Activated T-helper 2 cell treated with anti-CD3 and anti-CD28 coated beads, Interferon-gamma antibody, Interleukin-2, Interleukin-4, amounts not matched to agents 10 μg/mL and 5 μg/mL and 100 μg/mL, durations not matched to agents 14 hours and 24 hours and 36 hours (primary cell): ENCODE measurements around the gene MAP1LC3B2. TPM values are rescaled to one million over a fixed set of nuclear protein-coding genes. Genes with fewer than 3 reads are reported as not detected.

Source experiments
- DNase-seq: peaks from one replicate; pipeline ENCODE4 v3.0.0; 2021; ENCODE audit warnings: low spot score
- H3K27ac Mint-ChIP-seq: one replicate; pipeline ENCODE4 v1.8.0; 2021; ENCODE audit warnings: mixed read lengths
- H3K27me3 Mint-ChIP-seq: one replicate; pipeline ENCODE4 v1.8.0; 2021; ENCODE audit warnings: low read depth, mixed read lengths
- H3K36me3 Mint-ChIP-seq: one replicate; pipeline ENCODE4 v1.8.0; 2021; ENCODE audit warnings: low read depth, mixed read lengths
- H3K4me1 Mint-ChIP-seq: one replicate; pipeline ENCODE4 v1.8.0; 2021; ENCODE audit warnings: low read depth, mixed read lengths
- H3K4me3 Mint-ChIP-seq: one replicate; pipeline ENCODE4 v1.8.0; 2021; ENCODE audit warnings: low read depth, mild to moderate bottlenecking, moderate library complexity, mixed read lengths
- H3K9me3 Mint-ChIP-seq: one replicate; pipeline ENCODE4 v1.8.0; 2021; ENCODE audit warnings: mixed read lengths
- intact Hi-C: fragments of 100-400 bp; cut with micrococcal nuclease; formaldehyde crosslinking; loops from one replicate; pipeline ENCODE4 v1.15.1; 2023
- total RNA-seq: library from RNA; stranded (reverse); gene quantifications from 2 replicates; pipeline ENCODE4 v1.2.3, GENCODE V29; 2022

Gene MAP1LC3B2
- total RNA-seq, 1 donor from 2014 or later, result 0.37 TPM

DNA sequence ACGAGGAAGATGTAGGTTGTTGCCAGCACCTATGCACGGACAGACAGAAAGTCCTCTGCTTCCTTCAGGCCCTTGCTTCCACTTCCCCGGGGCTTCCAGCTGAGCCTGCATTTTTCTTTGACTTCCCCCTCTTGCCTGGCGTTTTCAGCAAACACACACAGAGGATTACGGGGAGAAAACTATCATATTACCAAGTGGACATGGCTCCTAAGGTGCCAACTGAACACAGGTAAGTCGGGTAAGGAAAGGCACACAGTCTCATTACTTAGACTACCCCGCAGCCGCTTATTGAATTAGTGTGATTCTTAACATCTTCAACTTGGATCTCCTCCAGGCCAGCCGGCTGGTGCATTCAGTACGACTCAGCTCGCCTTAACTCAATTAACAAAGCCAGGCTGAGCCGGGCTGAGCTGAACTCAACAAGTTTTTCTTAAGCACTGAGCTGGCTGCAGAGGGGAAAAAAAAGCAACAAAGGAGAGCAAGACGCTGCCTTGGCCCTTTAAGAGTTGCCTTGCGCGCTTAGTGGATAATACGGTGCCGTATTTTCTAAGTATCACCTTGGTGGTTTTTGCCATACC lies 19.2 kb upstream of the MAP1LC3B2 start:
- no peak overlapping the region for H3K27ac Mint-ChIP-seq

DNA sequence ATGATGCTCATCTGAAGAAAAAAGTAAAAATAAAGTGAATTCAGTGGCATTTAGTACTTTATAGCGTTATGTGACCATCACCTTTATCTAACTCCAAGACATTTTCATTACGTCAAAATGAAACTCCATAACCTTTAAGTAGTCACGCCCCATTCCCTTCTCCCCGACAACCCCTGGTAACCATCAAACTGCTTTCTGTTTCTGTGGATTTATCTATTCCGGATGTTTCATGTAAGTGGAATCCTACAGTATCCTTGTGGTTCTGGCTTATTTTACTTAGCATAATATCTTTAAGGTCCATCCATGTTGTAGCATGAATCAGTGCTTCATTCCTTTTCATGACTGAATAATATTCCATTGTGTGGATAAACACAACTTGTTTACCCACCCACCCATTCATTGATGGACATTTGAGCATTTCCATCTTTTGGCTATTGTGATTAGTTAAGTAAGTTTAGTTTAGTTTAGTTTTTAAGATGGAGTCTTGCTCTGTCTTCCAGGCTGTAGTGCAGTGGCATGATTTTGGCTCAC lies 18.5 kb upstream of the MAP1LC3B2 start:
- Mint-ChIP-seq H3K27ac (no peak overlapping the region), H3K9me3 (no peaks in the 10 kb centered on the region), H3K36me3 (no peaks in the 10 kb centered on the region), H3K27me3 (no peaks in the 10 kb centered on the region), H3K4me1 (peaks cover 33% of the 10 kb centered on the region), H3K4me3 (no peak overlapping the region)
- no peak for DNase-seq
- intact Hi-C loops, result no loop called here

More for the DNA sequence above, 19.2 kb upstream of the MAP1LC3B2 start:
- Mint-ChIP-seq H3K4me1 (peaks cover 33% of the 10 kb centered on the region), H3K4me3 (no peak overlapping the region), H3K36me3 (no peaks in the 10 kb centered on the region), H3K27me3 (no peaks in the 10 kb centered on the region), H3K9me3 (no peaks in the 10 kb centered on the region)
- intact Hi-C loops, result loop anchor here (5.0 kb wide), 2 partner anchors 62 to 263 kb away; partner anchors contain the start of gene MED13L
- DNase-seq, result no peak

DNA sequence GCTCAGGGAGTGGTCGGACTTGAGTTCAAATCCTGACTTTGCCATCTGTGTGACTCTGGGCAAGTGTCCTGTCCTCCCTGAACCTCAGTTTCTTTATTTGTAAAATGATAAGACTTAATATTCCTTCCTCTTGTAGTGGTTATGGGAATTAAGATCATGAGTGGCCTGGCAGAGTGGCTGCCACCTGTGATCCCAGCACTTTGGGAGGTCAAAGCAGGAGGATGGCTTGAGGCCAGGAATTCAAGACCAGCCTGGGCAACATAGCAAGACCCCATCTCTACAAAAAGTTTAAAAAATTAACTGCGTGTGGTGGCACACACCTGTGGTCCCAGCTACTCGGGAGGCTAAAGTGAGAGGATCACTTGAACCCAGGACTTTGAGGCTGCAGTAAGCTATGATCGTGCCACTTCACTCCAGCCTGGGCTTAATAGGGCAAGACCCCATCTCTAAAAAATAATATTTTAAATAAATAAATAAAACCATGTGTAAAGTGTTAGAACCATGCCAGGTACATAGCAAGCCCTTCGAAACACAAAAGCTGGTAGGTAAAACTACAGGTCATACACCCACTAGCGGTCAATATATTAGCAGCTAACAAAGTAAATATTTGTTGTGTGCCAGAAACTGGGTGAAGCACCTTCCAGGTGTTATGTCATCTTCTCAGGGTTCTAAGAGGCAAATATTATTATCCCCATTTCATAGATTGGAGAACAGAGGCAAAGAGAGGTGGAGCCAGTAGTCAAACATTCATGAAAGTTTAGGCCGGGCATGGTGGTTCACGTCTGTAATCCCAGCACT lies 17.4 kb upstream of the MAP1LC3B2 start:
- Mint-ChIP-seq H3K4me1 (peaks cover 33% of the 10 kb centered on the region), H3K36me3 (no peaks in the 10 kb centered on the region), H3K27ac (no peak overlapping the region), H3K4me3 (no peak overlapping the region), H3K27me3 (no peaks in the 10 kb centered on the region), H3K9me3 (no peaks in the 10 kb centered on the region)
- intact Hi-C loops, result no loop called here
- DNase-seq, result no peak

DNA sequence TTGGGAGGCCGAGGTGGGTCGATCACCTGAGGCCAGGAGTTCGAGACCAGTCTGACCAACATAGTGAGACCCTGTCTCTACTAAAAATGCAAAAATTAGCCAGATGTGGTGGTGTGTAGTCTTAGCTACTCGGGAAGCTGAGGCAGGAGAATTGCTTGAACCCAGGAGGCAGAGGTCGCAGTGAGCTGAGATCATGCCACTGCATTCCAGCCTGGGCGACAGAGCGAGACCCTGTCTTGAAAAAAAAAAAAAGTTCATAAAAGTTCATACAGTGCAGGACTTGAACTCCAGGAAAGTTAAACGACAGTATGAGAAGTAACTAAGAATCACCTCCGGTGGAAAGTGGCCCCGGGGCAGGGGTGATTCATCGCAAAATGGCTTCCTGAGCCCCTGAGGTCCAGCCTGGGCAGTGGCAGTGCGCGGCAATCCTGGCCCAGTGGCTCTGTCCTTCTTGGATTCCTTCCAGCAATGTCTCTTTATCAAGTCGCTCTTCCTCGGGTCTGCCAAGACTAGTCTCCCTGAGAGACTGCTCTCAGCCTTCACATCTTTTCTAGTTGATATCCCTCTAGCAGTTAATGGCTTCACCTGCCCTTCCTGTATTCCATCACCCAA lies 16.7 kb upstream of the MAP1LC3B2 start:
- intact Hi-C loops, result no loop called here
- Mint-ChIP-seq H3K27me3 (peaks cover 2% of the 10 kb centered on the region), H3K9me3 (no peaks in the 10 kb centered on the region), H3K4me3 (no peak overlapping the region), H3K27ac (no peak overlapping the region), H3K4me1 (peaks cover 26% of the 10 kb centered on the region), H3K36me3 (no peaks in the 10 kb centered on the region)
- DNase-seq, result no peak

DNA sequence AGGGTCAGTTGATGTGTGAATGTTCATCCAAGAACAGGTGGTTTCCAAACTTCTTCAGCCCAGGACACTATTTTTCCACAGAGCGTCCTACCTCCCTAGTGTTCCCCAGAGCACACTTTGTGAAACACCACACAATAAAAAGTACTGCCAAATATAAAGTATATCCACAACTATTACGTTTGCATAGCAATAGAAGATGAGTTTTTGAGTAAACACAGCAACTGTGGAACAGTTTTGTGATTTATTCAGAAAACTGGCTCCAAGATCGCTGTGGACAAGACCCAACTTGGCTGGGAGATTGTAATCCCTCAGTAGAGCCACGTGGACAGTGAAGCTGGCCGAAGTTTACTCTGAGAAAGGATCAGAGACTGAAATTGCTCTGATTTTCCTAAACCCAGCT lies 14.5 kb upstream of the MAP1LC3B2 start:
- H3K36me3 Mint-ChIP-seq, result no peaks in the 10 kb centered on the region

DNA sequence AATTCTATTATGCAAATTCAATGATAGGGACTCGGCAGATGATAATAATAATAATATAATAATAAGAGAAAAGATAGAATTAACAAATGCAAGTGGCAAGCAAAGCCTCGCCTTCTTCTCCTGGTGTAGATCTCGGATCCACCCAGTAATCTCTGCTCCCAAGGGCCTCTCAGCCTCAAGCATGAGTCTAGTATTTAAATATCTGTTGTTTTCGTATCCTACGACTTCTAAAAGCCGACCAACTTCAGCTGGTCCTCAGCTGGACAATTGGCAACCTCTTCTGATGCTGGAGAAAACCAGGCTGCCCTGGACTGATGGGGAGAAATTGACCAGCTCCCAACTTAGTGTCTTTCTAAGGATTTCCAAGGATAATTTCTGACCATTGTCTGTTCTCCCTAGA lies 14.0 kb upstream of the MAP1LC3B2 start:
- Mint-ChIP-seq H3K36me3 (no peaks in the 10 kb centered on the region), H3K27me3 (peaks cover 8% of the 10 kb centered on the region), H3K27ac (no peak overlapping the region), H3K4me3 (no peak overlapping the region), H3K4me1 (peaks cover 5% of the 10 kb centered on the region), H3K9me3 (no peaks in the 10 kb centered on the region)
- DNase-seq, result no peak
- intact Hi-C loops, result no loop called here

More for the DNA sequence above, 14.5 kb upstream of the MAP1LC3B2 start:
- H3K4me3 Mint-ChIP-seq, result no peak overlapping the region
- intact Hi-C loops, result no loop called here
- no peak for DNase-seq
- peaks cover 8% of the 10 kb centered on the region for H3K27me3 Mint-ChIP-seq
- no peaks in the 10 kb centered on the region for H3K9me3 Mint-ChIP-seq
- peaks cover 10% of the 10 kb centered on the region for H3K4me1 Mint-ChIP-seq
- H3K27ac Mint-ChIP-seq, result no peak overlapping the region

DNA sequence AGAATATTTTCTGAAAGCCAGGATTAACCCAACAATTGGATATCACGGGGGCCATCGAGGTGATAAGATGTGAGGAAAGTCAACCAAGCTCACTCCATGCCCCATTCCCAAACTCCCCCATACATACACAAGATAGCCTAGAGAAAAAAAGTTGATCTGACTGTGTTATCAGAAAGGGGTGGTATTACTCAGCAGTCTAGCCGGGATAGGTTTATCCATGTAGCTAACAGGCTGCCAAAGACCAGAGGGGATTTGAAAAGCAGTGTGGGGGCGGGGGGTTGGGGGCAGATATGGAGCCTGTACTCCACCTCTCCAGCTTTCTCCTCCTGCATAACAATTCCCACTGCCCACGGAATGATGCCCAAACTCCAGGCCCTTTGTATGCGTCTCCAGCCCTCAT lies 13.2 kb upstream of the MAP1LC3B2 start:
- DNase-seq, result no peak
- intact Hi-C loops, result no loop called here
- Mint-ChIP-seq H3K27ac (no peak overlapping the region), H3K9me3 (no peaks in the 10 kb centered on the region), H3K4me3 (no peak overlapping the region), H3K4me1 (peaks cover 2% of the 10 kb centered on the region), H3K27me3 (peaks cover 8% of the 10 kb centered on the region), H3K36me3 (no peaks in the 10 kb centered on the region)

DNA sequence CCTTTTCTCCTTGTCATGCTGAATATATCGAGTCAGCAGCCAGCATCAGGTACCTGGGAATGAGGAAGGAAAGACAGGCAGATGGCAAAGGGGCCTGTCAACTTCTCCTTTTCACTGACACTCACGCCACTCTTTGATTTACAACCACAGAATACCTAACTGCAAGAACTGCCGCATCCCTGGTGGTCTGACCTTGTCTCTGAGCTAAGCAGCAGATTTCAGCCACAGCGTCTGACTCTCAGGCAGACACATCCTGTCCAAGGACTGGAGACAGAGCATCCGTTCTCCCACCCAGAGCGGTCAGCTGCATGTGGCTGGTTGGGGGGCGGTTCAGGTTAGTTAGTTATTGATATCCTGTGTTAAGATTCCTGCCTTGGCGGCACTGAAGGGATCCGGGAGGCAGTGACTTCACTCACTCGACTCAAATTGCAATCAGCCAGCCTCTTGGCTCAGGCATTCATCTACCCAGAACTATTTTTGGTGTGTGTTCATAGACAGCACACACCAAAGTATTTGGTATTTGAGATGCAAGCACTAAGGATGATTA lies 11.2 kb upstream of the MAP1LC3B2 start:
- H3K9me3 Mint-ChIP-seq, result no peaks in the 10 kb centered on the region
- DNase-seq, result no peak
- H3K36me3 Mint-ChIP-seq, result no peaks in the 10 kb centered on the region
- intact Hi-C loops, result no loop called here
- peaks cover 8% of the 10 kb centered on the region for H3K27me3 Mint-ChIP-seq
- no peak overlapping the region for H3K4me3 Mint-ChIP-seq
- no peak overlapping the region for H3K27ac Mint-ChIP-seq
- peaks cover 2% of the 10 kb centered on the region for H3K4me1 Mint-ChIP-seq

DNA sequence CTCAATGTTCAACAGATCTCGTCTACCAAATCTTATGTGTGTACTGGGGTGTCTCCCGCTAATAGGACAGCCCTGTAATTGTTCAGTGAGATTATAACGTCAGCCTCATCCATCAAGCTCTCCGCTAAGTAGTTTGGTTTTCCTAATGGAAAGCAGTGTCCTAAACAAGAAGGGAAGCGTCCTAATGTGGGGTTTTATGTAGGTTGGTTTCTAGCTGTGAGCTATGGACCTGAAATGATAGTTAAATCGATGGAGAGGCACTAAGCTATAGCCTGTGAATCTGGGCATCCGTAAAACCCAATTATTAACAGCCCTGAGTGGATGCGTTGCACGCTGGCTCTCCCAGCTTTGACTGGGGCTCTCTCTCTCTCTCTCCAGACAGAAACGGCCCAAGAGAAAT lies 9.2 kb upstream of the MAP1LC3B2 start:
- no peak for DNase-seq
- Mint-ChIP-seq H3K4me1 (peaks cover 2% of the 10 kb centered on the region), H3K4me3 (no peak overlapping the region), H3K9me3 (no peaks in the 10 kb centered on the region), H3K27me3 (peaks cover 8% of the 10 kb centered on the region), H3K27ac (no peak overlapping the region), H3K36me3 (no peaks in the 10 kb centered on the region)
- intact Hi-C loops, result loop anchor here (10.0 kb wide), 2 partner anchors 375 to 415 kb away; no protein-coding TSS in a partner anchor

DNA sequence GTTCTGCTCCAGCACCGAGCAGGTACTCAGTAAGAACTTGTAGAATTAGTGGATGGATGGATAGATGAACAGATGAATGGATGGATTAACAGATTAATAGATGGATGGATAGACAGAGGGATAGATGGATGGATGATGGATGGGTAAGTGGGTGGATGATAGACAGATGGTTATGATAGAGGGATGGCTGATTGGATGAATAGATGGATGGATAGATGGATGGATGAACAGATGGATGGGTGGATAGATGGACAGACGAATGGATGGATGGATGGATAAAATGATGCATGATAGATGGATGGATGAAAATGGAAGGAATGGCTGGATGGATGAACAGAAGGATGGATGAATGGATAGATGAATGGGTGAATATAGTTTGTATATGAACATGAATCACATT lies 8.0 kb upstream of the MAP1LC3B2 start:
- H3K36me3 Mint-ChIP-seq, result no peaks in the 10 kb centered on the region
- intact Hi-C loops, result loop anchor here (10.0 kb wide), 2 partner anchors 374 to 416 kb away; no protein-coding TSS in a partner anchor

DNA sequence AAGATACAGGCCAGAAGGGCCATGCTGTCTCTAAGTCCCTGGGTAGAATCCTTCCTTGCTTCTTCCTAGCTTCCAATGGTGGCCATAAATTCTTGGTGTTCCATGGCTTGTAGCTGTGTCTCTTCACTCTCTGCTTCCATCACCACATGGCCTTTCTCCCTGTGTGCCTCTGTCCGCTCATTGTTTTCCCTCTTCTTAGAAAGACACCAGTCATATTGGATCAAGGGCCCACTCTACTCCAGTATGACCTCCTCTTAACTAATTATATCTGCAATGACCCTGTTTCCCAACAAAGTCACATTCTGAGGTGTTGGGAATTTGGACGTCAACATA lies 7.6 kb upstream of the MAP1LC3B2 start:
- no peak overlapping the region for H3K27ac Mint-ChIP-seq
- intact Hi-C loops, result loop anchor here (10.0 kb wide), 2 partner anchors 373 to 417 kb away; no protein-coding TSS in a partner anchor
- no peak overlapping the region for H3K4me3 Mint-ChIP-seq
- peaks cover 5% of the 10 kb centered on the region for H3K4me1 Mint-ChIP-seq
- H3K27me3 Mint-ChIP-seq, result peaks cover 8% of the 10 kb centered on the region
- no peaks in the 10 kb centered on the region for H3K36me3 Mint-ChIP-seq
- no peaks in the 10 kb centered on the region for H3K9me3 Mint-ChIP-seq
- DNase-seq, result no peak

More for the DNA sequence above, 8.0 kb upstream of the MAP1LC3B2 start:
- Mint-ChIP-seq H3K4me1 (peaks cover 5% of the 10 kb centered on the region), H3K27me3 (peaks cover 8% of the 10 kb centered on the region), H3K9me3 (no peaks in the 10 kb centered on the region), H3K27ac (no peak overlapping the region), H3K4me3 (no peak overlapping the region)
- no peak for DNase-seq

DNA sequence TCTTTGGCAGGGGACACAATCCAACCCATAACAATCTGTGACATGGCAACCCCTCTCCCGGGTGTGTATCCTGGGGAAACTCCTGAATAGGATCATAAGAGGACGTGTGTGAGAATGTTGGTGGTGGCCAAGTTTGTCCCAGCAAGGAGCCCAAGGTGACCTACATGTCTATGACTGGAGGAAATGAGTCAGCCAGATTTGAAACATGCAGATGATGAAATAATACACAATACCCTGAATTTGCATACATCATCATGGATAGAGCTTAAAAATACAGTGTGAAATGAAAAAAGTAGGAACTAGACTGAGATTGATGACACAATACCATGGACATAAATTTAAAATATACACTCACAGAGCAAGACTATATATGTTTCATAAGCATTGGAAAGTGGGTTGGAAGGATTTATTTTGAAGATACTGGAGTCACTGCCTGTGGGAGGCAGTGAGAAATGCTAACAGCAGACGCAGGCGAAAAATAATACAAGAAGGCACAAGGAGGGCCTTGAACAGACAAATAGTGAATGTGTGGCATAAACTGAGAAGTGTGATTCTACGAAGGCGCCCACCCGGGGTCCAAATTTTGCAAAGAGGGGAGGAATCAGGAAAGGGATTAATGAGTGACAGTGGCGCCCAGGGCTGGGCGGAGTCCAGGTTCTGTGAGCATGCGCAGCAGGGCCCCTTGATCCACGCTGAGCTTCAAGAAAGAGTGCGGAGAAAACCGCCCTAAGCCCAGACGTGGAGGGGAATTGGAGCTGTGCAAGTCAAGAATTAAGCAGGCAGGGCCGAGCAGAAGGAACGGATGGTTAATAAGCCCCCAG lies 7.0 kb upstream of the MAP1LC3B2 start:
- intact Hi-C loops, result loop anchor here (10.0 kb wide), 2 partner anchors 373 to 417 kb away; no protein-coding TSS in a partner anchor
- peaks cover 10% of the 10 kb centered on the region for H3K4me1 Mint-ChIP-seq
- H3K36me3 Mint-ChIP-seq, result no peaks in the 10 kb centered on the region
- H3K27me3 Mint-ChIP-seq, result peaks cover 7% of the 10 kb centered on the region
- H3K4me3 Mint-ChIP-seq, result no peak overlapping the region
- DNase-seq, result no peak
- H3K9me3 Mint-ChIP-seq, result peaks cover 3% of the 10 kb centered on the region
- H3K27ac Mint-ChIP-seq, result no peak overlapping the region
